Breast epithelium (tissue), 3 donors: ENCODE results near the gene ANK2.

Source experiments
- CTCF ChIP-seq, 3 donors: fragments of 450-650 bp; IDR thresholded peaks; one replicate each; pipeline ENCODE4 v1.5.1; 2016 to 2017; ENCODE audit warnings: antibody characterized with exemption in 3 of 3, mild to moderate bottlenecking in 3 of 3, moderate library complexity in 3 of 3
- POLR2A ChIP-seq: fragments of 450-650 bp; IDR thresholded peaks from one replicate; pipeline ENCODE4 v1.6.1; 2016; ENCODE audit warnings: antibody characterized with exemption, mild to moderate bottlenecking, moderate library complexity

- no peak for TF ChIP-seq POLR2A
- TF ChIP-seq CTCF (IDR thresholded peaks at IDR 0.05) = no peak
These were observed 21.8 kb downstream of the ANK2 start for GRCh38 chr4:113071274-113071673.
